Measurements from ENCODE around the gene TM9SF4. TPM values are rescaled to one million over a fixed set of nuclear protein-coding genes. Genes with fewer than 3 reads are reported as not detected.

TM9SF4 gene
- total and polyA plus RNA-seq, 2 of the 8 experiments (the other 6 are each of a cell fraction or from before 2014, with no cell fraction given) = 38.4 to 68.7 TPM

GRCh38 chr20:32109392-32110172, at the start of gene TM9SF4 (continued):
- TF ChIP-seq TBP (IDR thresholded peaks at IDR 0.05; ENCODE audit: low read depth, low read length) (peak; percentile 93), ASH2L (IDR thresholded peaks at IDR 0.05; ENCODE audit: low read length) (peak; percentile 97), CBX5 (IDR thresholded peaks at IDR 0.05; ENCODE audit: low read depth, low read length) (no peak), NRF1 (IDR thresholded peaks at IDR 0.05; ENCODE audit: low read depth, low read length) (no peak), CREB1 (IDR thresholded peaks at IDR 0.05) (peak; percentile 97), CHD1 (IDR thresholded peaks at IDR 0.05; ENCODE audit: low read depth, low read length) (0 out of 2 replicates have a peak, but pooled peaks have one; percentile 25), RXRA (IDR thresholded peaks at IDR 0.05; ENCODE audit: insufficient read depth, low read depth, low read length) (no peak), POLR2A (IDR thresholded peaks at IDR 0.05; ENCODE audit: control extremely low read depth in 1 of 2, low read depth in 2 of 2, low read length in 2 of 2) (peak; percentile 92 to 99), JUN (IDR thresholded peaks at IDR 0.05; ENCODE audit: low read depth, low read length) (peak; percentile 71; the same call in 1 of the 2 replicates), HDAC6 (IDR thresholded peaks at IDR 0.05; ENCODE audit: low read depth, low read length) (no peak), E2F6 (IDR thresholded peaks at IDR 0.05) (peak; percentile 68), PHF8 (conservative IDR thresholded peaks at IDR 0.05; ENCODE audit: low read depth, low read length) (peak; percentile 100), RNF2 (IDR thresholded peaks at IDR 0.05; ENCODE audit: borderline replicate concordance, low read depth, low read length, missing control alignments, poor library complexity, severe bottlenecking) (no peak), YY1 (IDR thresholded peaks at IDR 0.05; ENCODE audit: low read depth, low read length) (peak; percentile 100), SP1 (IDR thresholded peaks at IDR 0.05; ENCODE audit: low read depth, low read length) (peak; percentile 46; the same call in 1 of the 2 replicates), USF2 (IDR thresholded peaks at IDR 0.05; ENCODE audit: low read length) (peak; percentile 42; the same call in 1 of the 2 replicates), NANOG (IDR thresholded peaks at IDR 0.05; ENCODE audit: insufficient read depth, low read depth, low read length, poor library complexity, severe bottlenecking) (peak; percentile 7), CBX8 (IDR thresholded peaks at IDR 0.05; ENCODE audit: borderline replicate concordance, low read depth, low read length) (no peak), ATF3 (IDR thresholded peaks at IDR 0.05; ENCODE audit: insufficient read depth, low read depth, low read length) (0 out of 2 replicates have a peak, but pooled peaks have one; percentile 36), SUZ12 (IDR thresholded peaks at IDR 0.05; ENCODE audit: low read length) (no peak), CEBPB (IDR thresholded peaks at IDR 0.05; ENCODE audit: low read depth, low read length) (no peak; the same call in 1 of the 2 replicates), KDM4A (IDR thresholded peaks at IDR 0.05; ENCODE audit: low read depth, low read length, severe bottlenecking) (peak; percentile 97)

All from H1 (cell line).